GM19395 (cell line): ENCODE results near the gene CPNE5.

Experiments
- ATAC-seq: cut with Tn5 transposase; IDR thresholded peaks from one replicate; pipeline ENCODE4 v1.9.1; 2021; ENCODE audit warnings: mild to moderate bottlenecking, moderate library complexity; ENCODE audit not compliant: unreplicated experiment

The CPNE5 gene

DNA sequence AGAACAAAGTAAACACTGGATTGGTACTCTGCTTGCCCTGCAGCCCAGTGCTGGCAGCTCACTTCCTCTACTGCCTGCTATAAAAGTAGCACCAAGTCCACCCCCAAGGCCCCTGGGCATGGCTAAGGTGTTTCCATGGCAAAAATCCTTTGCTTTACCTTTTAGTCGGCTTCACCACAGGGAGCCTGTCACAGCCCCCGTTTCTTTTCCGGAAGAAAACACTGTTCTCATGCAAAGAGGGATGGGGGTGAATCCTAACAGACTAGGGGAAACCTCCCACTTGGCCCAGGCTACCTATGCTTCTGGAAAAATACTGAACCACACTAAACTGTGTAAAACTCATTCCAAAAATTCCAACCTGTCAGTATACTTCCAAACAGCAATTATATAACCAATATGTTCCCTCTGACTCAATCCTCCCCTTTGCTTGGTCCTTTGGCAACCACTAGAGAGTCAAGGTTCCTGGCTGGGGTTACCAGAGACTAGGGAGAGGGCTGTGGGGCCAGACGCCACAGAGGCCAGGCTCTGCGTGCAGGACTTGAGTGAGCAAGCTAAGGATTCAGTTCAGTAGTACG lies 19.2 kb upstream of the CPNE5 start:
- no peak for ATAC-seq

DNA sequence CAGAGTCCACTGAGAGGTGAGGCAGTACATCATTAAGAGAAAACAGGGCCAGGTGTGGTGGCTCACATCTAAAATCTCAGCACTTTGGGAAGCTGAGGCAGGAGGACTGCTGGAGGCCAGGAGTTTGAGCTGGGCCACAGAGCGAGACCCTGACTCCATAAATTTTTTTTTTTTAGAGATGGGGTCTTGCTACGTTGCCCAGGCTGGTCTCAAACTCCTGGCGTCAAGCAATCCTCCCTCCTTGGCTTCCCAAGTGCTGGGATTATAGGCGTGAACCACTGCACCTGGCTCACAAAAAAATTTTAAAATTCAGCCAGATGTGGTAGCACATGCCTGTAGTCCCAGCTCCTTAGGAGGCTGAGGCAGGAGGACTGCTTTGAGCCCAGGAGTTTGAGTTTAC lies 18.1 kb upstream of the CPNE5 start:
- no peak for ATAC-seq

DNA sequence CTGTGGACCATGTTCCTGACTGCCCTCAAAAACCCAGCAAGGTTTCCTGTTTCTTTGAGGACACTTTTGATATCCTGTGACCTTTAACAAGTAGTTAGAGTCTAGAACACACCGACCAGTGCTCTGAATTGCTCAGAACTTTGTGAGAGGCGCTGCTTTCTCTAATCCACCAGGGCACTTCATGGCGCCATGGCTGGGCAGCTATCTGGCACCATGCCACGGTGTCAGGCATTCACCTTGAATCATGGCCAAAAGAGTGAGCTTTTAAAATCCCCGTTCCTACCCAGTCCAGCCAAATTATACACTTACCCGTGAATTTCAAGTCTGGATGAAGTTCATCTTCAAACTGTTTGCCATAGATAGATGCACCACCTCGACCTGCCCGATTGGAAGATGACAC lies 17.0 kb upstream of the CPNE5 start:
- no peak for ATAC-seq

DNA sequence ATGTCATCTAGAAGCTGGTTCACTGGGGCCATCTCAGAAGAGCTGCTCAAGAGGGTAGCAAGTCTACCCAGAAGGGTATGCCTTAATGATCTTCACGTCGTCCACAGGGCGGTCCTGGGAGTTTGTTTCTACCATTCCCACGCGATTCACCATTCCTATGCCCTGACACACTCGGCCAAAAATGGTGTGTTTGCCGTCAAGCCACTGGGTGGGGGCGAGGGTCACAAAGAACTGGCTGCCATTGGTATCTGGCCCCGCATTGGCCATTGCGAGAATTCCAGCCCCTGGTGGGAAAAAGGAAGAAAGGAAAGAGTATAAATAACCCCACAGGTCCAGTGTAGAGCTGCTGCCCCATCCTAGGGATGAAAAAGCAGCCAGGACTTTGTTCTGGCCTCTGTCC lies 16.5 kb upstream of the CPNE5 start:
- no peak for ATAC-seq

DNA sequence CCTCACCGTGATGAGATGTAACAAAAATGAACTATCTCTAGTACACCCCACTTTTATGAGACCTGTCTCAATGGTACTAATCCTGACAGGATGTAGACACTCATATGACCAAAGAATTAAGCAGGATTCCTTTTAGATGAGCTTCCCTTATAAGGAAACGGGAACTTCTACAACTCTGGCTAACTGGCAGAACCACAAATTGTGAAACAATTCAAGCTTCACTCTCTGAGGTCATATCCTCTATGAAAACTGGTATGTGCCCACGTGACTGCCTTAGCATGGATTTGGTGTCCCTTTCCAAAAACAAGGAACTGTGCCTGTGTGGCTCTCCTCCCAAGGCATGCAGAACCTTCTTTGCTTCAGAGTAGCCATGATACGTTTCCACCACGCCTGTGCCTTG lies 14.1 kb upstream of the CPNE5 start:
- ATAC-seq: no peak

DNA sequence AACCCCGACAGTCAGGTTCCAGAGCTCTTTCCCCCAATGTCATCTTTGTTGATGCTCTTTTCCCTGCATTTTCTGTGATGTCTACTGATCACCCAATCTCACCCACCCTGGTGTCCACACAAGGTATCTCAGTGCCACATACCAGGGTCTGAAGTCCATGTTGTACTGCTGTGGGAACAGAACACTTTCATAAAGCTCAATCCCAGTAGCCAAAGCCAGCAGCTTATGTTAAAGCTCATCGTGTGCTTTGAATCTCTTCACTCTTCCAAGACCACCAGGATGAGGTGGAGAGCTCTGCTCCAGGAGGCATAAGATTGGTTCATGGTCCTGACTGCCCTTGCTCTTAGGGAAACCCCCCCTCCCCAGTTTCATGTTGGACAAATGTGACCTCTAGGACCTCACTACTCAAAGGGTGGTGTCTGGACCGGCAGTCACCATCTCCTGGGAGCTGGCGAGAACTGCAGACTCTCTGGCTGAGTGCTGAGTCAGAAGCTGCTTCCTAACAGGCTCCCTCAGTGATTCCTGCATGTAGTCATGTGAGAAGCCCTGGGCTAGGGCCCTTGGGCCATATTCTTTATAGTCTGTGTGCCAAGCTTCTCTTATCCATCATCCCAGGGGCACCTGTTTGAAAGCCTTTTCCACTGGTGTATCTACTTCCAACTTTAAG lies 13.4 kb upstream of the CPNE5 start:
- ATAC-seq: no peak

DNA sequence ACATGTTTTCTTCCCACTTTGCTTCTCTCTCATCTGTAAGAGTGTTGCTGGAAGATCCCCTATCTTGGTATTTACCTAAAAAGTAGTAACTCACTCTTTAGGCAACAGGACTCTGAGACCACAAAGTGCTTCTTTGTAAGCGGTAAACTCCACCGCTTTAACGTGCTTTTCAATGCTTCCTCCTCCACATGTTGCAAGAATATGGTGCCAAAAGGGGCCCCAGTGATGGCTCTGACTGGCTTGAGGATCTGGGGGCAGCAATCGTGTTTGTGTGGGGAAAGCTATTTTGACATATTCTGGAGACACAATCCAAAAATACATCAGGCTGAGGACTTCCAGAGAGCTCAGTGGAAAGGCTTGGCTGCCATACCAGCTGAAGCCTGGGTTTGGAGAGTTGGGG lies 12.4 kb upstream of the CPNE5 start:
- no peak for ATAC-seq

DNA sequence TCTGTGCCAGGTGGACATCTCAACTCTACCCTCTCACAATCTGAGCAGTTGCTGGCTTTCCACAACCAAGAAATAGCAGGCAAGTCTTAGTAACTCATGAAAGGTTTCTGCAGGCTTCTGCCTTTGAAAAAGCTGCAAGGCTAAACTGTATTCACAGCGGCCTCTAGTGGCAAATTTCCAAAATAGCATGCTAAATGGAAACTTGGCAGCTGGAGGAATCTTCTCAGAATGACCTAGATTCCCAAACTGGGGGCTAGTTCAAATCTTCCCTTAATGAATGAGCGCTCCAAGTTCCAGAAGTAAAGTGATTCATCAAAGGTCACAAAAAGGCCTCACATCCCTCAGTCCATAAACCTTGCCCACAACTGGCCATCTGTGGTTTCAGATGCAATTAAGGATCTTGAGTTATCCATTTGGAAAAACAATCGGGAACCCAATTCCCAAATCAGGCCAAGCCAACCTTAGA lies 11.9 kb upstream of the CPNE5 start:
- no peak for ATAC-seq

DNA sequence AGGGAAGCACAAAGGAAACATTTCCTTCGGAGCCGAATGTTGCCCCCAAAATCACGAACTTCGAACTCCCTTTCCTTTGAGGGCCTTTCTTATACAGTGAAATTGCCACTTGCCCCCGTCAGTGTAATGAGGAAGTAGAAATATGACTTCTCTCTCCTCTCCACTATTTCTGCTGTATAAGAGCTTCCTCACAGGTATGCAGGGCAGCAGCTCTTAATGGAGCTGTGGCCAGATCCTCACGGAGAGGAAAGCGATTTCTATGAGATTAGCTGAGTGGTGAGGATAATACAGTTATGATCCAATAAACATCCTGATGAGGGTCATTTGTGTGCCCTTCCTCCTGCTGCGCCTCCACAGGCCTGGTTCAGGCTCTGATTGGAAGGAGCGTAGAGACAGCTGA lies 10.8 kb upstream of the CPNE5 start:
- ATAC-seq: no peak

DNA sequence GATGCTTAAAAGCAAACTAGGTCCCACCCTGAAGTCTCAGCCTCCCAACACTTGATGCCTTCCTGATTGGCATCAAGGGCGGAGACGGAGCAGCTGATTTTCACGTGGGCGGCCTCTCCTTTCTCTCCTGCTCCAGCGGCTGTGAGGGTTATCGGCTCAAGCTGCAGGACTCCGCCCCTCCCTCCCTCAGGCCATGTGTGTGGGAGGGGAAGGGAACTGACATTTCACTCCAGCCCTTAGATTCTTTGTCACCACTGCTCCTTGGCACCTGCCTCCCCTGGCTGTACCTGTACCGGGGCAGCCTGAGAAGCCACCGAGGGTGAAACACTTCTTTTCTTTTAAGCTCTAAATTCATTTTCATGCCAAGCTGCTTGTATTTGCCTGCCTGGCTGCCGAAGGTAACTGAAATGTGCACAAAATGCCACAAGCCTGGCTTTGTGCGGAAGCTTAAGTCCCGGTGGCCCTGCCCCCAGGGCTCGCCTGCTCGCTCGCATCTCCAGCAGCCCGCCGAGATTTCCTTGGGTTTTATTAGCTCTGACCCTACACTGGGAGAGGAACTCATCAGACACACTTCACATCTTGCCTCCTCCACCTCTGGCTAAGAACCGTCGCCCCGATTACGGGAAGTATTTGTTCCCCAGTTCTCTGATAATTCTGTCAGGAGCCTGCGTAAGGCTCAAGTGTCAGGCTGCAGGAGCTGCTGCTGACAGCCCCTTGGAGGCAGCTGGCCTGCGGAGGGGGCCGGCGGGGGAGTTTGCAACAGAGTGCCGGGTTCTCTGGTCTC lies 9.6 kb upstream of the CPNE5 start:
- no peak for ATAC-seq

DNA sequence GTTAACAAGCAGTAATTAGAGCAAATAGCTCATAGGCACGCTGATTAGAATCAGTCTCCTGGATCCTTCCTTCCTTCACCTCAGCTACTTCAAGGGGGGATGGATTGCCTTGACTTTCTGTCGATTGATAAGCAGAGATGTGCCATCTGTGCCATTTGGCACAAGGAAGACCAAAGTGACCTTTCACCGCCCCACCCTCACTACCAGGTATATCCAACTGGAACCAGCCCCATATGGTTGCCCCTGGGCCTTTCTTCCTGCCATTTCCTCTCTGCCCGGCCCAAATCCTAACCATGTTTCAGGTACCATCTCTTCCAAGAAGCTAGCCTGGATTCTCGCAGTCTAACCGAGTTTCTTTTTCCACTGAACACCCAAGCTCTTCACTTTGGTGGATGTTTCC lies 8.7 kb upstream of the CPNE5 start:
- ATAC-seq: no peak

DNA sequence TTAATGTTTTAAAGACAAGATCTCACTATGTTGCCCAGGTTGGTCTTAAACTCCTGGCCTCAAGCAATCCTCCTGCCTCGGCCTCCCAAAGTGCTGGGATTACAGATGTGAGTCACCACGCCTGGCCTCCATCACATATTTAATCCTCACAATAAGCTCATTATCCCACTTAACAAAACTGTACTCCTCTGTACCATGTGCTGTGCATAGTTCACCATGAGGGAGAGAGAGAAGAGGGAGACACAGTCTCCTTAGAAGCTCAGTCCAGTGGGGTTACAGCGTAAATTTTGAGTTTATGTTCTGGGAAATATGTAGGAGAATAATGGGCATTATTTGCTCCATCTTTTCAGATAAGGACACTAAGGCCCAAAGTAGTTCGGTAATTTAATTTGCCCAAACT lies 7.9 kb upstream of the CPNE5 start:
- ATAC-seq: no peak

DNA sequence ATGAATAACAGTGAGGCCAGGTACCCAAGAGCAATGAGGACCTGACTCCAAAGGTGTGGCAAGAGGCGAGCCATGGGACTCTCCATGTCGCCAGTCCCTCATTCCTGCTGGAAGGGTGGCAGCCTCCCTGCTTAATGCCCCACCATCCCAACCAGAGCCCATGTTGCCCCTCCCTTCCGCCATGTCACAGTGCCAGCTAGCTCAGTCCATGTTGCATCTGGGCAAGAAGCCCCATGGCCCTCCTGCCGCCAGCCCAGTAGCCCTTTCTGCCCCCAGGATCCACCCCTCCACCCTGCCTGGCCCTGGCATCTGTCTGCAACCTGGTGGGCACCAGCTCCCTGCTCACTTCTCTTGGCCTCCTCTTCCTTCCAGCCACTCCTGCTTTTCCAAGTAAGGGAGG lies 6.0 kb upstream of the CPNE5 start:
- ATAC-seq: no peak

DNA sequence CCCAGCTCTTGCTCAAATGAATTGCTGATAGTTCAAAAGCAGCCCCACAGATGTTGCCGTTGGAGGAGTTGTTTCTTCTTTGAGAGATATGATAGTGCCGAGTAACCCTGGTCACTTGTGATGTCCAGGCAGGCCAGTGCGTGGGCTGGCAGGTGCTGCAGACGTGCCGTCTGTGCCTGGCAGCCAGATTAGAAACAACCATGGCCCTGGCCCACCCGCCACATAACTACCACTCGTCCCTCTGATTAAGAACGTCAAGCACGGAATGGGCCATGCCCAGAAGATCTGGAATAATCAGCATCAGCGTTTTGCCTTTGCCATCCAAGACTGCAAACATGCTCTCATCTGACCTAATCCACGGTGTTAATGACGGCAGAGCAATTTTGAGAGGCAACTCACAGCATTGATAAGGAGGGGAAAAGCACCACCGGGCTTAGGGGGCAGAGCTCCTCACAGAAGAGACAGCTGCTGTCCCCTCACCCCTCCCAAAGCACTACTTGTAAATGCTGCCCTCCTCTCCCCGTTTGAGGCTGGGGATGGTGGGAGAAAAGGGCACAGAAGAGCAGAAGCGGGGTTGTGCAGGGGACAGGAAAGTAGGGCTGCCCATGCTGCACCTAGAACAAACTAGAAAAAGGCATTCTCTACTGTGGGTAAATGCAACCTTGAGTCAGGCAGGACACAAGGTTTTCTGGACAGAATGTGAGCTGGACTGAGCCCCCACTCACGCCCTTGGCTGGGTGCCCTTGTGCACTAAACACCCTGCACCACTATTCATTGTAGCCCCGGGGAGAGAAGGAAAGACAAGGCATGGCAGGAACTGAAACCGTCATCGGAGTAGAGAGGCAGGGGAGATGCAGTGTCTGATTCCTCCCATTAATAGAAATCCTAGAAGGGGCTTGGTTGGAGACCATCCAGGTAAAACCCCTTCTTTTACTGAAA lies 5.3 kb upstream of the CPNE5 start:
- no peak for ATAC-seq

DNA sequence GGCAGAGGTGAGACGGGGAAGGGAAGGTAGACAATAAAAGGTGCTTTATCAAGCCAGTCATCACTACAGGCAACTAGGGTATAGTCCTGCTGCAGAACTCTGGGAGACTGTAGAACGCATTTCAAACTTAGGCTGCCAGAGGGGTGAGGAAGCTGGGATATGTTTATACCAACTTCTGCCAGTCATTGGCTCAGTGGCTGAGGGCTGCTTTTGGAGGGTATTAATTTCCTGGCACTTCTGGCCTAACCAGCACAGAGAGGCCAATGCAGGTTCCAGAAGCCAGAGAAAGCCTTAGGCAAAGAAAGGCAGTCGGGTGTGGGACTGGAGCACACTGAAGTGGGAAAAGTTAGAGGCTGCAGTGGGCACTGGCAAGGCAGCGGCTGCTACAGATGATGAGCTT lies 3.9 kb upstream of the CPNE5 start:
- no peak for ATAC-seq

DNA sequence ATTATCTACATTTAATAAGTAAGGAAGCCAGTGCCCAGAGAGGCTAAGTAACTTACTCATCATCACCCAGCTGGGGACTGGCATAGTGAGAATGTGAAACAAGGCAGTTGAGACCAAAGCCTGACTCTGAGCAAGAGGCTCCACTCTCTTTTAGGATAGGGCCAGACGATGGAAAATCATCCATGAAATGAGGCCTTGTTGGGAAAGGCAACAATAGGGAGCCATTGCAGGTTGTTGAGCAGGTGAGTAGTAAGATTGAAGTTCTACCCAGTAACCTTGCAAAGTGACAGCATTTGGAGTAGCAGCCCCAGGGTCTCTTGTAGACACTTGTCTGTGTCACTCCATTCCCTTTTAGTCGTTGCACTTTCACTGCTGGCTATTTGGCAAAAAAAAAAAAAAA lies 2.5 kb upstream of the CPNE5 start:
- ATAC-seq: no peak

DNA sequence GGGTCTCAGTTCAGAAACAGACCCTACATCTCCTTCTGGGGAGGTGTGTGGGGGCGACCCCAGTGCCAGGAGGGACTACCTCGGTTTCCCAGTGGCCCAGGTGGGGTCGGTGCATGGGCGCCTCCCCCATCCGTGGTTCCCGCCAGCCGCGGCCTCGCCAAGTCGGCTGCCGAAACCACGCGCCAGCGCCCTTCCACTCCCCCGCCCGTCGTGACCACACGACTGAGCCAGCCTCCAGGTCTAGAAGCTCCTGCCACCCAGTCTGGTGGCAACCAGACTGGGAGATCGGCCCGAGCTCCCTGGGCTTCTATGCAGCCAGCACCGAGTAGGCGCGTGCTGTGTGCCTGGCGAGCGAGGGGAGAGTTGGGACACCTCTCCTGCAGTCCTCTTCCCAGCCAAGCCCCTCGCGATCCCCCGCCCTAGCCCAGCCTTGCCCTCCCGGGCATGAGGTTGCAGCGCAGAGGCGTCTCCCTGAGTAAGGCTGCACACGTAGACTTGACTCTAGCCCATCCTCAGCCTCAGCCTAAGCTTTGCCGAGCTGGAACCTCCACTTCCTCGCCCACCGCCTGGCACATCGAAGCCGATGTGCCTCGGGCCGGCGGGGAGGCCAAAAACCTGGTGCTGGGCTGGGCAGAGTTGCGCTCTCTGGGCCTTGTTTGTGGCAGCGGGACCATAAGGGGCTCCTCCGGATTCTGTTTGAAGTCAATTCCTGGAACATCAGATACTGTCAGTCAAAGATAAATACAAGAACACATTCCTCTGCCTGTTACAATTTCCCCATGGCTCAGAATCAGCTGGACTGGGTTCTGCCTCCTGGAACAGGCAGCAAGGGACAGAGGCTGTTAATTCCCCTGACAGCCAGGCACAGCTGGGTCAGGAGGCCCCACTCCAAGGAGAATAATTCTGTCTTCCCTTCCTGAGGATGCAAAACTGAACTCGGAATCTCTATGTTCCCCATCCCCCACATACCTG lies 1.5 kb upstream of the CPNE5 start:
- ATAC-seq: no peak

DNA sequence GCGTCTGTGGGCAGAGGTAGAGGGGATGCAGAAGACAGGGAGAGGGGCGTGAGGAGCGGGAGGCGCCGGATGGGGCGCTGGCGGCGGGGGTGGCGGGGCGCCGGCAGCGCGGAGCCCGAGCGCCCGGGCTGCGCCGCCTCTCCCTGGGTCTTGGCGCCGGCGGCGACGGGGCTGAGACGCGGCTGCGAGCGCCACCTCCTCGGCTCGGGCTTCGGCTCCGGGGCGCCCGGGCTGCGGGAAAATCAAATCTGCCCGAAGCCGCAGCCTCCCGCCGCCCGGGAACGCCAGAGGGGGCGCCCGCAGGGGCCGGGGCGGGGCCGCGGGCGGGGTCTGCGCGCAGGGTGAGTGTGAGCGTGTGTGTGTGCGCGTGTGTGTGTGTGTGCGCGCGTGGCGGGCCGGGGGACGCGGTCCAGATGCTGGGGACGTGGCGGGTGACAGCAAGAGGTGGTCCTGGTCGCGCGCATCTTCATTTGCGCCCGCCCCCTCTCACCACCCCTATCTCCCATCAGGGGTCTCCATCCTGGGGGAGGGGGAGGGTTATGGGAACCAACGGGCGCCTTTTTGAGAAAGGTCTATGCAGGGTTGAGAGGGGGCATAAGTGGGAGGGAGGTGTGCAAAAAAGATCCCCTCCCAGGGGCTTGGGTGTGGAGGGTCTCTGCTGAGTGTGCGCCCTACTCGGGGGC lies 646 bp upstream of the CPNE5 start:
- no peak for ATAC-seq

DNA sequence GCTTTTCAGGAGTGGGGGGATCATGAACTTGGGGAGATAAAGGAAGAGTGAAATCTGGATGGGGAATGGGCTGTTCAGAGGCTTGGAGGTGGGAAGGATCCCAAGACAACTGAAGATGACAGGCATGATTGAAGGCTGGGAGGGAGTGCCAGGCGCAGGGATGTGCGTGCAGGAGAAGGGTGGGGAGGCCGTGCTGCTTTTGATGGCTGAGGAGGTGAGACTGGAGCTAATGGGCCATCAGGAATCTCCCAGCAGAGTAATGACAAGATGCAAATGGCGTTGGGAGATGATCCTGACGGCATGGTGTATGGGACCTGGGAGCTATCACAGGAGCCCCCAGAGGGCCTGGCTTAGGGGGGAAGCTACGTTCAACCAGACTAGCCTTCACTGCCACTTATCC lies 1.6 kb downstream of the CPNE5 start:
- ATAC-seq: no peak

DNA sequence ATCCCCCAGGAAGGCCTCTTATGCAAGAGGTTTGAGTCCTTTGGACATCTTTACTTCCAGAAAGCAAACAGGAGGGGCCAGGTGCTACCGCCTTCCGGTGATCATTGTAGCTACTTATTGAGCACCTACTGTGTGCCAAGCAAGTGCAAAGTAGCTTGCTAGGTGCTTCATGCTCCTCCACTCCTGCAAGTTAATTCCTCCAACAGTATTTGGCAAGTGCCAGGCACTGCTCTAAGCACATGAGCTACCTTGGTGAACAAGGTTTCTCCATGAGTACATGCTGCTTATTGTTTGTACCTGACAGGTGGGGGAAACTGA lies 2.3 kb downstream of the CPNE5 start:
- no peak for ATAC-seq
